GM23338 (cell line): Measurements from ENCODE around the gene MAN1A2. TPM values are rescaled to one million over a fixed set of nuclear protein-coding genes. Genes with fewer than 3 reads are reported as not detected.

Experiments used
- ATAC-seq: fragments of 200-7000 bp; cut with Tn5 transposase; 3 replicates; pipeline ENCODE4 v1.9.1; 2020
- DNase-seq: peaks from one replicate; pipeline ENCODE4 v3.0.0-alpha.2; 2015; ENCODE audit warnings: low spot score
- H2AFZ ChIP-seq: fragments of 200-600 bp; sonication (generic); 2 replicates; pipeline ENCODE4 v1.8.0; 2016; ENCODE audit warnings: antibody characterized with exemption, mild to moderate bottlenecking, moderate library complexity
- H3F3A ChIP-seq: fragments of 200-600 bp; sonication (generic); replicated peaks from 2 replicates; pipeline ENCODE4 v1.8.0; 2017; ENCODE audit warnings: antibody characterized with exemption, mixed run types, low read depth
- H3K27ac ChIP-seq: fragments of 200-600 bp; sonication (generic); 2 replicates; pipeline ENCODE4 v1.6.1; 2016; ENCODE audit warnings: low read depth
- H3K27me3 ChIP-seq: fragments of 200-600 bp; sonication (generic); 2 replicates; pipeline ENCODE4 v1.8.0; 2016; ENCODE audit warnings: mild to moderate bottlenecking, mixed run types, moderate library complexity; ENCODE audit not compliant: insufficient read depth
- H3K36me3 ChIP-seq: fragments of 200-600 bp; sonication (generic); 2 replicates; pipeline ENCODE4 v1.8.0; 2016; ENCODE audit warnings: mild to moderate bottlenecking; ENCODE audit not compliant: insufficient read depth
- H3K4me1 ChIP-seq: fragments of 200-600 bp; sonication (generic); 2 replicates; pipeline ENCODE4 v1.8.0; 2016; ENCODE audit warnings: mild to moderate bottlenecking, moderate library complexity; ENCODE audit not compliant: insufficient read depth
- H3K4me2 ChIP-seq: fragments of 200-600 bp; sonication (generic); 2 replicates; pipeline ENCODE4 v1.7.1; 2017; ENCODE audit warnings: mixed run types
- H3K4me3 ChIP-seq: fragments of 200-600 bp; sonication (generic); 2 replicates; pipeline ENCODE4 v1.6.1; 2016; ENCODE audit warnings: mixed run types
- H3K79me2 ChIP-seq: fragments of 200-600 bp; sonication (generic); replicated peaks from 2 replicates; pipeline ENCODE4 v1.8.0; 2017; ENCODE audit warnings: mild to moderate bottlenecking; ENCODE audit not compliant: insufficient read depth
- H3K9me2 ChIP-seq: fragments of 200-600 bp; sonication (generic); 2 replicates; pipeline ENCODE4 v1.8.0; 2017; ENCODE audit not compliant: insufficient read depth
- H4K20me1 ChIP-seq: fragments of 200-600 bp; sonication (generic); replicated peaks from 2 replicates; pipeline ENCODE4 v1.8.0; 2017; ENCODE audit warnings: mild to moderate bottlenecking; ENCODE audit not compliant: insufficient read depth
- H3K27ac Mint-ChIP-seq: 2 replicates; pipeline ENCODE4 v1.8.0; 2020; ENCODE audit warnings: inconsistent platforms, mild to moderate bottlenecking, moderate library complexity, mixed read lengths
- H3K27me3 Mint-ChIP-seq: 3 replicates; pipeline ENCODE4 v1.8.0; 2022; ENCODE audit warnings: low read depth, mild to moderate bottlenecking, moderate library complexity, mixed read lengths, inconsistent platforms; ENCODE audit not compliant: insufficient read depth, poor library complexity
- H3K36me3 Mint-ChIP-seq: 3 replicates; pipeline ENCODE4 v1.8.0; 2021; ENCODE audit warnings: low read depth, mild to moderate bottlenecking, inconsistent platforms, moderate library complexity, mixed read lengths
- H3K4me1 Mint-ChIP-seq: 3 replicates; pipeline ENCODE4 v1.8.0; 2020; ENCODE audit warnings: mild to moderate bottlenecking, inconsistent platforms, mixed read lengths
- H3K4me3 Mint-ChIP-seq: 3 replicates; pipeline ENCODE4 v1.8.0; 2021; ENCODE audit warnings: moderate library complexity, mild to moderate bottlenecking, inconsistent platforms, mixed read lengths
- H3K9me3 Mint-ChIP-seq: 3 replicates; pipeline ENCODE4 v1.8.0; 2020; ENCODE audit warnings: moderate library complexity, mild to moderate bottlenecking, inconsistent platforms, mixed read lengths
- CREB1 ChIP-seq: fragments of 250-450 bp; sonication (Bioruptor Pico); IDR thresholded peaks from 2 replicates; pipeline ENCODE4 v1.5.0; 2020; ENCODE audit warnings: low read depth, mild to moderate bottlenecking, moderate library complexity
- CTCF ChIP-seq, 2 experiments: fragments of 200-600 bp in 1 of 2; sonication (generic) in 1 of 2; conservative IDR thresholded peaks; 2 replicates each; pipeline versions ENCODE4 v1.5.1 to v1.6.1; 2016 to 2017; ENCODE audit warnings: antibody characterized with exemption in 2 of 2, low read depth in 2 of 2, mild to moderate bottlenecking in 2 of 2, moderate library complexity in 1 of 2
- ETS1 ChIP-seq: IDR thresholded peaks from 2 replicates; pipeline ENCODE4 v1.6.1; 2016; ENCODE audit warnings: antibody characterized with exemption
- EZH2 ChIP-seq: fragments of 200-600 bp; sonication (generic); IDR thresholded peaks from one replicate; pipeline ENCODE4 v1.8.0; 2017; ENCODE audit warnings: antibody characterized with exemption, mild to moderate bottlenecking, low read depth; ENCODE audit not compliant: unreplicated experiment
- EZH2phosphoT487 ChIP-seq: fragments of 200-600 bp; sonication (generic); IDR thresholded peaks from one replicate; pipeline ENCODE4 v1.8.1; 2018; ENCODE audit warnings: antibody characterized with exemption; ENCODE audit not compliant: unreplicated experiment
- JUNB ChIP-seq: IDR thresholded peaks from one replicate; pipeline ENCODE4 v1.6.1; 2016; ENCODE audit warnings: antibody characterized with exemption; ENCODE audit not compliant: unreplicated experiment
- NANOG ChIP-seq: IDR thresholded peaks from 2 replicates; pipeline ENCODE4 v1.6.1; 2016; ENCODE audit warnings: antibody characterized with exemption, borderline replicate concordance
- POLR2AphosphoS5 ChIP-seq: IDR thresholded peaks from 2 replicates; pipeline ENCODE4 v1.6.1; 2016; ENCODE audit warnings: antibody characterized with exemption, low read depth
- REST ChIP-seq: IDR thresholded peaks from one replicate; pipeline ENCODE4 v1.6.1; 2018; ENCODE audit warnings: antibody characterized with exemption; ENCODE audit not compliant: unreplicated experiment
- STAT1 ChIP-seq: IDR thresholded peaks from one replicate; pipeline ENCODE4 v1.6.1; 2016; ENCODE audit warnings: antibody characterized with exemption; ENCODE audit not compliant: unreplicated experiment
- ZNF114 ChIP-seq: fragments of 250-450 bp; sonication (Bioruptor Pico); IDR thresholded peaks from 2 replicates; pipeline ENCODE4 v1.5.0; 2020; ENCODE audit warnings: mild to moderate bottlenecking, moderate library complexity
- ZNF331 ChIP-seq: fragments of 250-450 bp; sonication (Bioruptor Pico); IDR thresholded peaks from 2 replicates; pipeline ENCODE4 v1.5.0; 2020; ENCODE audit warnings: low read depth, mild to moderate bottlenecking, moderate library complexity
- ZNF462 ChIP-seq: fragments of 250-450 bp; sonication (Bioruptor Pico); IDR thresholded peaks from 2 replicates; pipeline ENCODE4 v1.5.0; 2020; ENCODE audit warnings: mild to moderate bottlenecking, moderate library complexity
- polyA plus RNA-seq: library from polyadenylated mRNA; unstranded; fragments of >200 nt; fragmentation: Nextera tagmentation; extraction: Ambion mirVana; gene quantifications from 2 replicates; pipeline ENCODE4 v1.2.1, GENCODE V29; 2016
- total RNA-seq: library from RNA; depleted of rRNA; stranded (reverse); fragments of >200 nt; shearing (Covaris generic); gene quantifications from 2 replicates; pipeline ENCODE4 v1.2.3, GENCODE V29; 2014

Gene MAN1A2
- total and polyA plus RNA-seq, 2 experiments from 2014 or later, result 18.6 to 22.2 TPM

- peaks cover 3% of the 10 kb centered on the region; the same call in 1 of the 3 replicates for H3K36me3 Mint-ChIP-seq
- DNase-seq, result no peak
Measured at GRCh38 chr1:117363571-117364048, 3.6 kb upstream of the MAN1A2 start.

More at GRCh38 chr1:117363571-117364048, 3.6 kb upstream of the MAN1A2 start:
- H3K9me2 ChIP-seq, result peaks cover 18% of the 10 kb centered on the region
- no peaks in the 10 kb centered on the region for H3F3A ChIP-seq
- no peak overlapping the region for H3K4me2 ChIP-seq
- H3K79me2 ChIP-seq, result peaks cover 7% of the 10 kb centered on the region
- Mint-ChIP-seq H3K27ac (no peak overlapping the region), H3K4me3 (no peak overlapping the region), H3K9me3 (peaks cover 6% of the 10 kb centered on the region), H3K27me3 (peaks cover 10% of the 10 kb centered on the region), H3K4me1 (peaks cover 20% of the 10 kb centered on the region)
- no peaks in the 10 kb centered on the region for H4K20me1 ChIP-seq
- H2AFZ ChIP-seq, result no peak overlapping the region
- ATAC-seq, result no peak
- no peak for TF ChIP-seq CREB1
- no peak for TF ChIP-seq REST
- TF ChIP-seq ETS1, result no peak
- TF ChIP-seq CTCF (conservative IDR thresholded peaks at IDR 0.05; ENCODE audit: low read depth in 2 of 2), result no peak
- TF ChIP-seq ZNF114, result no peak
- TF ChIP-seq STAT1, result no peak
- TF ChIP-seq EZH2phosphoT487, result no peak
- no peak for TF ChIP-seq ZNF331 (CRISPR knock-in tag)
- TF ChIP-seq JUNB, result no peak
- no peak for TF ChIP-seq ZNF462 (CRISPR knock-in tag)
- no peak for TF ChIP-seq POLR2AphosphoS5
- no peak for TF ChIP-seq NANOG
- TF ChIP-seq EZH2, result no peak
- no peak overlapping the region for H3K4me3 ChIP-seq
- no peak overlapping the region for H3K27ac ChIP-seq
- peaks cover 26% of the 10 kb centered on the region for H3K27me3 ChIP-seq
- H3K4me1 ChIP-seq, result peaks cover 21% of the 10 kb centered on the region
- H3K36me3 ChIP-seq, result no peaks in the 10 kb centered on the region
